NCI-H526 (cell line): ENCODE measurements around the gene AKNA.
A peak's percentile ranks its signal among the peaks of the same experiment; 100 is the strongest.

ENCODE experiments used
- DNase-seq, 2 experiments: peaks; one replicate each; lab custom pipeline; 2025; lab: John Stamatoyannopoulos, UW

Gene AKNA

DNA sequence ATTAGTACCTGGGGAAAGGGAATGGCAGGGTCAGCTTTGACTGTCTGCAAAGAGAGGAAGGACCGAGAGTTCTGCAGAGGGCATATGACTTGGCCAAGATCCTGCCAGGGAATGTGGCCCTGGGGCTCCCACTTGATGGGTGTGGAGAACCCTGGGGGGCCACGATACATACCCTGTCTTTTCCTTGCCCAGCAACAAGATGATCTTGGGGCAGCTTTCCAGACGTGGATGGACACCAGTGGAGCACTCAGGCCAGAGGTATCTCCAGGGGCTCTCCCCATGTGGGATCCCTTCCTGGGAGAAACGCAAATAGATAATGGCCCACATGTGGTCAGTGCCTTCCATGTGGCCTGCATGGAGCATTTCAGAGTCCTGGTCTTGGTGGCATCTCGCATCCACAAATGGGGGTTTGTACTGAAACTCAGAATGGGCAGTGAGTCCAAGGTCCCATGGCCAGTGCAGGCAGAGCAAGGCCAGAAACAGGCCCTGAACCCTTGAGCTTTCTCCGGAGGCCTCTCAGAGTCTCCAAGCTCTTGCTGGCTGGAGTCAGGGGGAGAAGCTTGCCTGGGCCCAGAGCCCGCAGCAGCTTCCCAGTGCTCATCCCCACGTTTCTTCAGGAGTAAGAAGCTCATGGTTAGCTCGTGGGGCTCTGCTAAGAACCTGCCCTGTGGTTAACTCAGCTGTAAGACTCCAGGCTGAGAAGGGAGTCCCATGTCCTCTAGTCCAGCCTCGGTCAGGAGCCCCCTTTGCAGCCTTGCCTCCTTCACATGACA, 83.2 kb downstream of the AKNA start:
- no peak for DNase-seq

- DNase-seq, result no peak
Measured at GRCh38 chr9:114303977-114304376, 83.8 kb downstream of the AKNA start.

DNA sequence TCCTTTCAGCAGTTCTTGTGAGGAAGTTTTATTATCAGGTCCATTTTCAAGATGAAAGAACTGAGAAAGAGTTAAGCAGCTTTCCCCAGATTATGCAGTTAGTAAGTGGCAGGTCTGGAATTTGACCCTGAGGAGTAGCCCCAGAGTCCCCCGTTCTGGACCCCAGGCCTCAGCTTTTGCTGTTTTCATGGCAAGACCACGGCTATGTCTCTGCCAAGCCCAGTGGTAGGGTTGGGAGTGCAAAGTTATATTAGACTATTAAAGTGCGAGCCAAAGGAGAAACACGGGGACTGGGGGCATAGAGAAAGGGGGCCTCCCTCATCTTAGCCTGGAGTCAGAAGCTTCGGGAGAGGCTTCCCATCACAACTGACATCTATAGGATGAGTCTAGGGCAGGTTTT, 84.2 kb downstream of the AKNA start:
- DNase-seq, result no peak

GRCh38 chr9:114302727-114303126, 85.1 kb downstream of the AKNA start:
- DNase-seq, result no peak

- no peak for DNase-seq
Measured at GRCh38 chr9:114301798-114302565, 85.8 kb downstream of the AKNA start.

DNA sequence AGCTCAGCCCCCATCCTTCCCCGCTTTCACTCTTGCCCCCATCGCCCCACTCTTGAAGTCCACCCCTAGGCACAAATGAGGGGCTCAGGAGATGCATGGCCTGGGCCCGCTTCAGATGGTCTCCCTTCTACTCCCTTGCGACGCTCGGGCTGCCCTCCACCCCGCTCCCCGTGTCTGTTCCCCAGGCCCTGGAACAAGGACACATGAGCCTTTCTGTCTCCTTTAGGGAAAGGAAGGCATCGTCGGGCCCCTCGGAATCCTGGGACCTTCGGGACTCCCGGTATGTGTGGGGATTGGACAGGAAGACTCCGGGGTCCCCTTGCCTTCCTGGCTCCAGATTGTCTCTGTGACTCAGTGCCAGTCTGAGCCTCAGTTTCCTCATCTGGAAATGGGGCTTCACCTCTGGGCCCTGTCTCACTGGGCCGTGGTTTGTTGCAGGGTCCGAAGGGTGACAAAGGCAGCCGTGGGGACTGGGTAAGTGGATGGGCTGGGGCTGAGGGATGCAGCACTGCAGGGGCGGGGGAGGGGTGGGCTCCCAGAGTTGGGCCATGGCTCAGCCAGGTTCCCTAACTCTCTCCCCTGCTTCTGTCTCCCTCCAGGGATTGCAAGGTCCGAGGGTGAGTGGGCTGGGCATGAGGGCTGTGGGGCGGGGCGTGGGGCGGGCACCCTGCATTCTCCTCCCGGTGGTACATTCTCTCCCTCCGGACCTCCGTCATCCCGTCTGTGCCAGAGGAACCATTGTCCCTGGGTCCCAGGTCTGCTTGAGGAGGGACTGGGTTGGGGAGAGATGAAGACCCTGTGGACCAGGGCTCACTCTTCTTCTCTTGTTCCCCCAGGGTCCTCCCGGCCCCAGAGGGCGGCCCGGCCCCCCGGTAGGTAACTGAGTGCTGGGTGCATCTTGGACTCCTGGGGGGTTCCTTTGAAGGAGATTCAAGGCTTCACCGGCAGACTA, 86.7 kb downstream of the AKNA start:
- DNase-seq, result no peak

GRCh38 chr9:114300153-114300845, 87.5 kb downstream of the AKNA start:
- no peak for DNase-seq

GRCh38 chr9:114299286-114300152, 88.3 kb downstream of the AKNA start:
- DNase-seq, result no peak

DNA sequence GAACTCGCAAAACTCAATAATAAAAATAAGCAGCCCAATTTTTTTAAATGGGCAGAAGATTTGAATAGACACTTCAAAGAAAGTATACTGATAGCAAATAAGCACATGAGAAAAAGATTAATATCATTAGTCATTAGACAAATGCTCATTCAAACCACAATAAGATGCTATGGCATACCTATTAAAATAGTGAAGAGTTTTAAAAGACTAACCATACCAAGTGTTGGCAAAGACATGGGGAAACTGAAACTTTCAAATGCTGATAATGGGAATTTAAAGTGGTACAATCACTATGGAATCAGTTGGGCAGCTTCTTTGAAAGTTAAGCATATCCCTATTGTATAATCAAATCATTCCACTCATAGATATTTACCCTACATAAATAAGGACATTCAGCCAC, 91.4 kb downstream of the AKNA start:
- no peak for DNase-seq

- DNase-seq, result no peak
Measured at GRCh38 chr9:114294664-114295063, 93.1 kb downstream of the AKNA start.

DNA sequence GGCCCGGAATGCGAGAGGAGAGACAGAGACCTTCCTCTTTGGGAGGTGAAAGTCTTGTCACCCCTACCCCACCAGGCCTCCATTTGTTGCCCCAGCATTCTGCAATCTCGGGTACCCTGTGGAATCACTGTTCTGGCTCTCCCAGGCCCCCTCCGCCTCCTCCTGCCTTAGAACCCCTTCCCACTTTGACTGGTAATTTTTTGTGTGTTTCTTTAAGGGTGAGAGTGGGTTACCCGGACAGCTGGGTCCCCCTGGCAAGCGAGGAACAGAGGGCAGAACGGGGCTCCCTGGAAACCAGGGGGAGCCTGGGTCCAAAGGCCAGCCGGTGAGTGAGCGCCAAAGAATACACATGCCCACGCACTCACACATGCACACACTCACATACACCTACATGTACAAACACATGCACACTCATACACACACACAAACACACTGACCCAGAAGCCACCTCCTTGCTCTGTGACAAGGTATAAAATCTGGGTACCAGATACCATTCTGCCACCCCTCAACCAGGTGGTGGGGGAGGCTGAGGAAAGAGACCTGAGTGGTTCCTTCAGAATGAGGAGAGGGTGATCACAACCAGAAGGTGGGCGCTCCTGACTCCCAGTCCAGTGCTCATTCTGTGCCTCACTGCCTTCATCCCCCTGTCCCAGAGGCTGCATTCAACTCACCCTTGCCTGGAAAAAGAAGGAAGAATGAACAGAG, 95.7 kb downstream of the AKNA start:
- DNase-seq, result no peak

DNA sequence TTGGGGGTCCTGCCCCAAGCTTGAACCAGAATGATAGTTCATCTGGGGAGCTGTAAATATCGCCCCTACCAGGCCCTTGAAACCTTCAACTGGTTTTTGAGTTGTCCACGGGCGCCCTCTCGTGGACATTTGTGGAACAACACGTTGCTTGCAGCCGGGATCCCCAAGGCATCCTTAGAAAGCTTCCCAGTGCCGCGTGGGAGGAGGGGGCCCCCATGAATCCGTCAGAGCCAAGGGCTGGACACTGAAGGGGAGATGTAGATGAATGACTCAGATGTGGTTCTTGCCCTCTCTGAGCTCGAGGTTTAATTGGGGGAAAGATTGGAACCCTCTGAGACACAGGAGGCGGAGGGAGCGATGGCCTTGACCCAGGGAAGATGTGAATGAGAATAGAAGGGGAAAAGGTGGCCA, 96.7 kb downstream of the AKNA start:
- peak; percentile 23 to 59 for DNase-seq

DNA sequence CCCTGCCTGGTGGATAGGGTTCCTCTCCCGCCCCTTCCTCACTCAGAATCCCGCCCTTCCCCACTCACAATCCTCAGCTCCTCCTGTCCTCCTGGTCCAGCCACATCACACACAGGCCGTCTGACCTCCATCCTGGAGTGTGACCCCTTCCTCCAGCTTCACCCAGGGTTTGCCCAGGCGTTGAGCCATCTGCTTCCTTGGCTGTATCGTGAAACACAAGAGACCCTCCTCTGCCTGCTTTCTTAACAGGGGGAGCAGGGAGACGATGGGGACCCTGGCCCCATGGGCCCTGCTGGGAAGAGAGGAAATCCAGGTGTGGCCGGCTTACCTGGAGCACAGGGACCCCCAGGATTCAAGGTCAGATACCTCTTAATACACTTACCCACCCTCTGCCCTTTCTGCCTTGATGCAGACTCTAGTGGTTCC, 97.2 kb downstream of the AKNA start:
- DNase-seq, result no peak

DNA sequence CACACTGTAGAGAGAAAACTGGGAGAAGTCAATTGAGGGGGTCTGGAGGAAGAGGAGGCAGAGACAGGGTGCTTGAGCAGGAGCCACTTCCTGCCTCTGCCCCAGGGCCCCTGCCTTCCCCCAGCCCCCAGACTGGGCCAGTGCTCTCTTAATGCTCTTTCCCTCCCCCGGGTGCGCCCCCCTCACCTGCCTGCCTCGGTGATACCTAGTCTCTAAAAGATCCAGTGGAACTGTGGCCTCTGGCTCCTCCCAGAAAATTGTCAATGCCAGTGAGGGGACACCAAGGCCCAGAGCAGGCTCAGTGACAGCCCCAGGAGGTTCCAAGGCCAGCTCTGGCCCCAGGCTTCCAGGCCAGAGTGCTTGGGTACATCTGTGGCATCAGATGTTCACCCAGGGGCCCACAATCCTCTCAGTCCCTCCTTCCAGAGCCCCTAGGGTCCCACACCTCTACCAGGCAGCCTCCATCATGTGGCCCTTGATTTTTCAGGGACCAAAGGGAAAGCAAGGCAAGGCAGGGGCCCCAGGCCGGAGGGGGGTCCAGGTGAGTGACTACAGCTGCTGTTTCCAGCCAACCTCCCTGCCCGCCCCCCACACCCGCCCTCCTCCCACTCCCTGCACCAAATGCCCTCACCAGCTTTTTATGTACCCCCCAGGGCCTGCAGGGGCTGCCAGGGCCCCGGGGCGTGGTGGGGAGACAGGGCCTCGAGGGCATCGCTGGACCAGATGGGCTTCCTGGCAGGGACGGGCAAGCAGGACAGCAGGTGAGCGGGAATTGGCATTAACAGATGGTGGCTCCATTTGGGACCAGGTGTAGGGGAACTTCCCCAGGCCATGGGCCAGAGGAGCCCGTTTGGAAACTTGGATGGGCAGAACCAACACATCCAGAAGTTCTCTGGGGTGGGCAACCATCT, 98.0 kb downstream of the AKNA start:
- no peak for DNase-seq

GRCh38 chr9:114289106-114289505, 98.7 kb downstream of the AKNA start:
- no peak for DNase-seq

- no peak for DNase-seq
Measured at GRCh38 chr9:114288193-114289091, 99.3 kb downstream of the AKNA start.

DNA sequence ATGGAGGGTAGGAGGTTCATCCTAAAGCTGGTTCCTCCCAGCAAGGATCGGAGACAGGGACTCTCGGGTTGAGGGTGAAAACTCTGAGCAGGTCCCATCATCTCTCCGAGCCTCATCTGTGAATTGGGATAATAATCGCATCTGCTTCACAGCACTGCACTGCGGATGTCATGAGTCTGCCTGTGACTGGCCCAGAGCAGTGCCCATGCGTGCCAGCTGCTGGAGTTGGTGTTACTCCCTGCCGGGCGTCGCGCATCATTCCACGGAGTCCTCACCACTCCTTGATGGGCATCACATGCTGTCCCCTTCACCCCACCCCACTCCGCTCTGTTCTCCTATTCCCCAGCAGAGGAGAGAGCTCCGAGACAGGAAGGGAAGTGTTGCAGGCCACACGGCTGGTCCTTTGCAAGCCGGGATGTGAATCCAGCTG, 100.0 kb downstream of the AKNA start:
- DNase-seq, result no peak
